Activated naive CD8-positive, alpha-beta T cell treated with anti-CD3 and anti-CD28 coated beads, Interleukin-2, amount 50 U/mL, for 24 hours (primary cell): ENCODE measurements around the gene NME9.

Experiments used
- ATAC-seq: fragments of 150-1000 bp; cut with Tn5 transposase; one replicate; pipeline ENCODE4 v1.10.0; 2021
- DNase-seq: peaks from one replicate; pipeline ENCODE4 v3.0.0; 2021
- H3K27ac Mint-ChIP-seq: one replicate; pipeline ENCODE4 v1.8.0; 2021; ENCODE audit warnings: mild to moderate bottlenecking, mixed read lengths
- H3K27me3 Mint-ChIP-seq: one replicate; pipeline ENCODE4 v1.8.0; 2021; ENCODE audit warnings: mixed read lengths
- H3K36me3 Mint-ChIP-seq: one replicate; pipeline ENCODE4 v1.8.0; 2021; ENCODE audit warnings: low read depth, mixed read lengths
- H3K4me1 Mint-ChIP-seq: one replicate; pipeline ENCODE4 v1.8.0; 2021; ENCODE audit warnings: mixed read lengths
- H3K4me3 Mint-ChIP-seq: one replicate; pipeline ENCODE4 v1.8.0; 2021; ENCODE audit warnings: mild to moderate bottlenecking, moderate library complexity, mixed read lengths
- H3K9me3 Mint-ChIP-seq: one replicate; pipeline ENCODE4 v1.8.0; 2021; ENCODE audit warnings: mixed read lengths

The NME9 gene

DNA sequence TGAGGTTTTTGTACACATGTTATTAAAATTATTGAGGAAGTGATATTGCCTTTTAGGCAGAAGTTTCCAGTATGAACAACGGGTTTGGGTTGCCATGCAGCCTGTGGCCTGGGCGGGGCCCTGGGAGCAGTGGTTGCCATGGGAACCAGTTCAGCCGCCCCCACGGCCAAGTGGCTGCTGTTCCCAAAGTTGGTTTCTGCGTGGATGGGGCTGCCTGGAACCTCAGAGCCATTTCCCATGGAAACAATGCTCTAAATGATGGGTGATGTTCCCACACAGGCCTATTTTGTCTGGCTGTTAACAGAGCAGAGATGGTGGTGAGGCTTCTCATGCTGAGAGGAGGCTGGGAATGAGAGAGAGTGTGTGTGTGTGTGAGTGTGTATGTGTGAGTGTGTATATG lies 38.3 kb upstream of the NME9 start:
- no peak overlapping the region for H3K27ac Mint-ChIP-seq

DNA sequence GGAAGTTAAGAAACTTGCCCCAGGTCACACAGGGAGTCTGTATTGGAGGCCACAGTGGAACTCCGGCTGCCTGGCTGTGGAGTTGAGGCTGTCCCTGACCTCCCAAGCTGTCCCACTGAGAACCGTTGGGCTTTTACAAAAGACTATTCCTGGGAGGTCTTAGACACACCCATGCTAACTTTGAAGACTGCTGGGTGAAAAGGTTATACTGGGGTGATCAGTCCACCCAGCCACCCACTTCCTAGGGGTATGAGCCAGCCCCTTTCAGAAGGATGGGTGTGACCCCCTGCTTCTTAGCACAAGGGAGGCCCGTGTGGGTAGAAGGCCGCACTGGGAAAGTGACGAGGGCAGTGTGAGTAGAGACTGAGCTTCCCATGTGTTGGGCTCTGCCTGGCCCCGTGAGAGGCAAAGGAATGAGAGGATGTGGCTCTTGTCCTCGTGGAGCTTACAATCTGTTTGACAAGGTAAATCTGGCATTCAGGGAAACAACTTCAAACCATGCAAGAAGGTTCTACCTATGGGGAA lies 37.7 kb upstream of the NME9 start:
- no peak for ATAC-seq
- H3K4me3 Mint-ChIP-seq: no peak overlapping the region
- peaks cover 3% of the 10 kb centered on the region for H3K36me3 Mint-ChIP-seq
- no peak for DNase-seq
- no peak overlapping the region for H3K27ac Mint-ChIP-seq
- peaks cover 4% of the 10 kb centered on the region for H3K9me3 Mint-ChIP-seq
- peaks cover 25% of the 10 kb centered on the region for H3K4me1 Mint-ChIP-seq
- H3K27me3 Mint-ChIP-seq: peaks cover 22% of the 10 kb centered on the region

More for the DNA sequence above, 38.3 kb upstream of the NME9 start:
- H3K27me3 Mint-ChIP-seq: peaks cover 21% of the 10 kb centered on the region
- DNase-seq: no peak
- ATAC-seq: no peak
- H3K4me3 Mint-ChIP-seq: no peak overlapping the region
- H3K9me3 Mint-ChIP-seq: peaks cover 4% of the 10 kb centered on the region
- peaks cover 3% of the 10 kb centered on the region for H3K36me3 Mint-ChIP-seq
- H3K4me1 Mint-ChIP-seq: peaks cover 25% of the 10 kb centered on the region

GRCh38 chr3:138366006-138366759 lies 36.5 kb upstream of the NME9 start:
- Mint-ChIP-seq H3K27ac (no peak overlapping the region), H3K27me3 (peaks cover 20% of the 10 kb centered on the region), H3K9me3 (peaks cover 4% of the 10 kb centered on the region), H3K4me1 (peaks cover 17% of the 10 kb centered on the region), H3K36me3 (peaks cover 3% of the 10 kb centered on the region), H3K4me3 (no peak overlapping the region)
- ATAC-seq: no peak
- DNase-seq: no peak

GRCh38 chr3:138365253-138365555 lies 35.6 kb upstream of the NME9 start:
- Mint-ChIP-seq H3K27me3 (peaks cover 15% of the 10 kb centered on the region), H3K4me3 (no peak overlapping the region), H3K4me1 (peaks cover 11% of the 10 kb centered on the region), H3K27ac (peak overlapping the region; percentile 22), H3K9me3 (no peaks in the 10 kb centered on the region), H3K36me3 (no peaks in the 10 kb centered on the region)
- DNase-seq: no peak
- no peak for ATAC-seq

GRCh38 chr3:138364356-138365252 lies 35.0 kb upstream of the NME9 start:
- ATAC-seq: no peak
- Mint-ChIP-seq H3K4me3 (no peak overlapping the region), H3K36me3 (no peaks in the 10 kb centered on the region), H3K27ac (peak overlapping the region; percentile 22), H3K27me3 (peaks cover 15% of the 10 kb centered on the region), H3K9me3 (no peaks in the 10 kb centered on the region), H3K4me1 (peaks cover 11% of the 10 kb centered on the region)
- DNase-seq: no peak

GRCh38 chr3:138363322-138363721 lies 33.7 kb upstream of the NME9 start:
- H3K4me3 Mint-ChIP-seq: no peak overlapping the region
- H3K4me1 Mint-ChIP-seq: peaks cover 7% of the 10 kb centered on the region
- no peaks in the 10 kb centered on the region for H3K9me3 Mint-ChIP-seq
- no peak overlapping the region for H3K27ac Mint-ChIP-seq
- ATAC-seq (no peak), DNase-seq (no peak)
- H3K27me3 Mint-ChIP-seq: peaks cover 11% of the 10 kb centered on the region
- no peaks in the 10 kb centered on the region for H3K36me3 Mint-ChIP-seq

GRCh38 chr3:138362538-138362937 lies 32.9 kb upstream of the NME9 start:
- Mint-ChIP-seq H3K4me3 (no peak overlapping the region), H3K27me3 (peaks cover 9% of the 10 kb centered on the region), H3K9me3 (no peaks in the 10 kb centered on the region), H3K4me1 (peaks cover 2% of the 10 kb centered on the region), H3K27ac (no peak overlapping the region), H3K36me3 (no peaks in the 10 kb centered on the region)
- no peak for DNase-seq
- ATAC-seq: no peak

DNA sequence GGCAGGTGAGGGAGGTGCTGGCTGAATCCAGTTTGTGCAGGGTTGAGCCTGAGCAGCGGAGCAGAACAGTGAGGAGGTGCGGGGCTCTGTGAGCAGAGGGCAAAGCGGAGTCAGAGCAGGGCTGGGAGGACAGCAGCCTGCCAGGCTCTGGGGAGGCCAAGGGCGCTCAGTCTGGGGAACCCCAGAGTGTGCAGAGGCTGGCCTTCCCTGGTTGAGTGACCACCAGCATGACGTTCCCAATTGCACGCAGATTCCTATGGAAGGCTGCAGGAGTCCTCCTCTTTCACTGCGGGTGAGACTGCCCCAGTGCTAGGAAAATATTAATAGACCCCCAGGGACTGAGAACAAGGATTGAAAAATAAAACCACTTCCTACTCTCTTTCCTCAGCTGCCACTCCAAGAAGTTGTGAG lies 31.9 kb upstream of the NME9 start:
- no peak for DNase-seq
- no peaks in the 10 kb centered on the region for H3K4me1 Mint-ChIP-seq

GRCh38 chr3:138360869-138361525 lies 31.3 kb upstream of the NME9 start:
- H3K36me3 Mint-ChIP-seq: no peaks in the 10 kb centered on the region
- ATAC-seq (no peak), DNase-seq (no peak)
- no peaks in the 10 kb centered on the region for H3K9me3 Mint-ChIP-seq
- no peaks in the 10 kb centered on the region for H3K4me1 Mint-ChIP-seq
- no peak overlapping the region for H3K27ac Mint-ChIP-seq
- H3K4me3 Mint-ChIP-seq: no peak overlapping the region
- H3K27me3 Mint-ChIP-seq: peaks cover 7% of the 10 kb centered on the region

More for the DNA sequence above, 31.9 kb upstream of the NME9 start:
- Mint-ChIP-seq H3K27me3 (peaks cover 7% of the 10 kb centered on the region), H3K9me3 (no peaks in the 10 kb centered on the region), H3K4me3 (no peak overlapping the region), H3K27ac (no peak overlapping the region), H3K36me3 (no peaks in the 10 kb centered on the region)
- no peak for ATAC-seq

DNA sequence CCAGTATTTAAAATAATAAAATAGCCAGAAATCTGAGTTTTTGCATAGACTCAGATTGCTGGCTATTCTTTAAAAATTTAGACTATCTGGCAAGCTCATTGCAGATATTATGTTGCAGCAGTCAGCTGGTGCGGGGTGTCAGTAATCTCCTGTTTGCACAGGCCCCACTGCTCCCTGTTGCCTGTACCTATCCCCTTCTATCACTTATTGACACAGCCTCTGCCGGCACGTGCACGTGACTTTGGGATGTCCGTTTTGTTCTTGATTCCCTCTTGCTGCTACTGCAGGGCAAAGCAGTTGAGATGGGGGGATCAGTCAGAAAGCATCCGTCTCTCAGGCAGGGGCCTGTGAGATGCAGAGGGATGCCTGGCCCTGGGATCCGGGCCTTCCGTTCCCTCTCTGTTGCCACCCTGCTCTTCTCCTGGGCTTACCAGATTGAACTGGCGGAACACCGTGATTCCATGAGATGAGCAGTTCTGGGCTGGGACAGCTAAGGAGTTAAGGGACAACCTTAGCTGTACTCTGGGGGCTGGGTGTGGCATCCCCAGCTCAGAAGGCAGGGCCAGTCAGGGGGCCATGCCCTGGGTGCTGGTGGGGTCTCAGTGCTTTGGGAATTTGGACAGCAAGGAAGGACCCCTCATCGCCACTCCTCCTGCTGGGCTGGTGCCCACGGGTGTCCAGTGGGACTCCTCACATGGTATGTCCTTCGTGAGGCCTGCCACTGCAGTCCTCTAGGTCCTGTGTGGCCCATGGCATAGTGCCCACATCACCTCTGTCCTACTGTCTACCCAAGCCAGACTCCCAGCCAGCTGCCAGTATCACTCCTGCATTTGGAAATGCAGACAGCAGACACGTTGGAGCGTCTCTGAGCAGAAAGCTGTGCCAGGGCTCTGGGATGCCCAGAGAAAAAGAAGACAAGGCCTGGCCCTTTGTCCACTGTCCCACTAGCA lies 30.5 kb upstream of the NME9 start:
- H3K27me3 Mint-ChIP-seq: peaks cover 5% of the 10 kb centered on the region
- no peak overlapping the region for H3K4me3 Mint-ChIP-seq
- H3K4me1 Mint-ChIP-seq: no peaks in the 10 kb centered on the region
- no peak for DNase-seq
- ATAC-seq: no peak
- H3K36me3 Mint-ChIP-seq: no peaks in the 10 kb centered on the region
- no peak overlapping the region for H3K27ac Mint-ChIP-seq
- H3K9me3 Mint-ChIP-seq: no peaks in the 10 kb centered on the region

- Mint-ChIP-seq H3K4me3 (no peak overlapping the region), H3K4me1 (no peaks in the 10 kb centered on the region), H3K27me3 (peaks cover 5% of the 10 kb centered on the region), H3K36me3 (no peaks in the 10 kb centered on the region), H3K9me3 (no peaks in the 10 kb centered on the region), H3K27ac (no peak overlapping the region)
- DNase-seq (no peak), ATAC-seq (no peak)
Measured at GRCh38 chr3:138359148-138359918, 29.7 kb upstream of the NME9 start.

GRCh38 chr3:138356730-138357405 lies 27.2 kb upstream of the NME9 start:
- ATAC-seq (no peak), DNase-seq (no peak)
- no peaks in the 10 kb centered on the region for H3K36me3 Mint-ChIP-seq

DNA sequence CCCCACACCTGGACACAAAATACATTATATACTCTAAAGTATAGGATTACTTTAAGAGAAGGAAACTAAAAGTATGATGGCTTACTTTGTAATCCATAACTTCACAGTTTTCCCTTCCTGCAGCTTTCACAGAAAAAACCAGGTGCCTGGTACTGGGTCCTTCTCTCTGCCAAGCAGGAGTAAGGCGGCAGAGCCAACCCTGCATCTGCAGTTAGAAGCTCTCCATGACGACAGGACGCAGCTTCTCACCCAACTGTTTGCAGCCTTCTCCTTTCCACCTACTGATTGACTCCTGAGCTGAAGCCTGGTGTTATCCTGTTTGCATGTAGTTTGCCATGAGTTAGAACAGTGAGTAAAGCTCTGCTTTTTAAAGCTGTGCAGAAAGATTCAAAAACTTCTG lies 25.4 kb upstream of the NME9 start:
- DNase-seq: no peak
- peaks cover 2% of the 10 kb centered on the region for H3K27me3 Mint-ChIP-seq
- no peak for ATAC-seq
- H3K27ac Mint-ChIP-seq: no peak overlapping the region
- H3K4me1 Mint-ChIP-seq: no peaks in the 10 kb centered on the region
- H3K36me3 Mint-ChIP-seq: no peaks in the 10 kb centered on the region
- H3K4me3 Mint-ChIP-seq: no peak overlapping the region
- H3K9me3 Mint-ChIP-seq: no peaks in the 10 kb centered on the region

More at GRCh38 chr3:138356730-138357405, 27.2 kb upstream of the NME9 start:
- Mint-ChIP-seq H3K9me3 (no peaks in the 10 kb centered on the region), H3K27me3 (no peaks in the 10 kb centered on the region), H3K27ac (no peak overlapping the region), H3K4me3 (no peak overlapping the region), H3K4me1 (no peaks in the 10 kb centered on the region)
